ENCODE measurements around the gene TEKT2.

DNA sequence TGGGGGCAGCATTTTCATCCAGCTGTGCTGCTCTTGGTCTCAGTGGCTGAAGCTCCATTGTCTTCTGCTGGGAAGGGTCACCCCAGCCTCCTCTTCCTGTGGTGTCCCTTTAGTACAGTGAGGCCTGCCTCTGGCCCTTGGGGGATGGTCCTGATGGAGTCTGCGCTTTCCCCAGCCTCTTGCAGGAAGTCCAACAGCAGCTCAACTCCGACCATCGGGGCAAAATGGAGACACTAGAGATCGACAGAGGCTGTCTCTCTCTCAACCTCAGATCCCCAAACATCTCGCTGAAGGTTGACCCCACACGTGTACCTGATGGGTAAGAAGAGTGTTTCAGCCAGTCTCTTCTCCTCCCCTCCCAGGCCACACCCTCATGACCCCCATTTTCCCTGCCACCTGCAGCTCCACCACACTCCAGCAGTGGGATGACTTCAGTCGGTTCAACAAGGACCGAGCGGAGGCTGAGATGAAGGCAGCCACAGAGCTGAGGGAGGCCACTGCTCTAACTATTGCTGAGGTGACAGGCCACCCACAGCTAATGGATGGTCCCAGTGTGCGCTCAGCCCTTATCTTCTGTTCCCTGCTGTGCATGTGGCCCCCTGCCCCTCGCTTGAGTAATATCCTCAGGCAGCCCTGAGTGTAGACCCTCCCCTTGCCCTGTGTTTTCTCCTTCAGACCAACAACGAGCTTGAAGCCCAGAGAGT, 2.8 kb downstream of the TEKT2 start:
- TF ChIP-seq, protein P1, sequence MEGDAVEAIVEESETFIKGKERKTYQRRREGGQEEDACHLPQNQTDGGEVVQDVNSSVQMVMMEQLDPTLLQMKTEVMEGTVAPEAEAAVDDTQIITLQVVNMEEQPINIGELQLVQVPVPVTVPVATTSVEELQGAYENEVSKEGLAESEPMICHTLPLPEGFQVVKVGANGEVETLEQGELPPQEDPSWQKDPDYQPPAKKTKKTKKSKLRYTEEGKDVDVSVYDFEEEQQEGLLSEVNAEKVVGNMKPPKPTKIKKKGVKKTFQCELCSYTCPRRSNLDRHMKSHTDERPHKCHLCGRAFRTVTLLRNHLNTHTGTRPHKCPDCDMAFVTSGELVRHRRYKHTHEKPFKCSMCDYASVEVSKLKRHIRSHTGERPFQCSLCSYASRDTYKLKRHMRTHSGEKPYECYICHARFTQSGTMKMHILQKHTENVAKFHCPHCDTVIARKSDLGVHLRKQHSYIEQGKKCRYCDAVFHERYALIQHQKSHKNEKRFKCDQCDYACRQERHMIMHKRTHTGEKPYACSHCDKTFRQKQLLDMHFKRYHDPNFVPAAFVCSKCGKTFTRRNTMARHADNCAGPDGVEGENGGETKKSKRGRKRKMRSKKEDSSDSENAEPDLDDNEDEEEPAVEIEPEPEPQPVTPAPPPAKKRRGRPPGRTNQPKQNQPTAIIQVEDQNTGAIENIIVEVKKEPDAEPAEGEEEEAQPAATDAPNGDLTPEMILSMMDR (IDR thresholded peaks at IDR 0.05; ENCODE audit: extremely low read depth in 1 of 2, insufficient read depth in 1 of 2, low read depth in 1 of 2, low read length in 2 of 2), result no peak
- TF ChIP-seq POLR2AphosphoS5 (IDR thresholded peaks at IDR 0.05; ENCODE audit: insufficient read depth, low read depth, low read length), result no peak
- TF ChIP-seq POLR2A (IDR thresholded peaks at IDR 0.05; ENCODE audit: low read depth, low read length), result no peak
- TF ChIP-seq, protein P2, sequence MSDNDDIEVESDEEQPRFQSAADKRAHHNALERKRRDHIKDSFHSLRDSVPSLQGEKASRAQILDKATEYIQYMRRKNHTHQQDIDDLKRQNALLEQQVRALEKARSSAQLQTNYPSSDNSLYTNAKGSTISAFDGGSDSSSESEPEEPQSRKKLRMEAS (IDR thresholded peaks at IDR 0.05; ENCODE audit: insufficient read depth, insufficient read length), result no peak
